Measurements from ENCODE around the gene FRMD4B. TPM values are rescaled to one million over a fixed set of nuclear protein-coding genes. Genes with fewer than 3 reads are reported as not detected.

Gene FRMD4B
- total and polyA plus RNA-seq, 10 of the 15 experiments (the other 5 are each of a cell fraction or from before 2014, with no cell fraction given): 3.9 to 11.4 (median 8.0) TPM

- TF ChIP-seq PAX5 (IDR thresholded peaks at IDR 0.05; ENCODE audit: borderline replicate concordance, low read depth, low read length): no peak
- no peak for TF ChIP-seq NFIC (IDR thresholded peaks at IDR 0.05; ENCODE audit: low read depth, low read length)
- no peak for TF ChIP-seq TBL1XR1 (IDR thresholded peaks at IDR 0.05; ENCODE audit: low read depth, low read length)
- no peak for TF ChIP-seq NFYA (IDR thresholded peaks at IDR 0.05; ENCODE audit: borderline replicate concordance, low read depth, low read length)
- no peak for TF ChIP-seq STAT3 (IDR thresholded peaks at IDR 0.05; ENCODE audit: low read depth, low read length)
- no peak for TF ChIP-seq RFX5 (IDR thresholded peaks at IDR 0.05; ENCODE audit: low read depth, low read length)
- no peak for TF ChIP-seq PBX3 (IDR thresholded peaks at IDR 0.05; ENCODE audit: insufficient replicate concordance, low read depth, low read length)
- no peak for TF ChIP-seq MAX (IDR thresholded peaks at IDR 0.05; ENCODE audit: low read depth, low read length)
- no peak for TF ChIP-seq TARDBP (IDR thresholded peaks at IDR 0.05; ENCODE audit: borderline replicate concordance)
- no peak for TF ChIP-seq FOXK2 (IDR thresholded peaks at IDR 0.05)
- TF ChIP-seq RBBP5 (conservative IDR thresholded peaks at IDR 0.05): no peak
- TF ChIP-seq NR2C1 (IDR thresholded peaks at IDR 0.05): no peak
- no peak for TF ChIP-seq EP300 (IDR thresholded peaks at IDR 0.05; ENCODE audit: borderline replicate concordance in 1 of 2, control insufficient read depth in 1 of 2, low read depth in 2 of 2, low read length in 2 of 2)
- no TSS peak for BruUV-seq (replicated peaks)
- peaks cover 0 to 3% of the 10 kb centered on the region in 2 experiments; a peak in 1 of 4 replicates for H3K27me3 ChIP-seq (replicated peaks in 1 of 2; ENCODE audit: control insufficient read depth in 2 of 2, insufficient read depth in 2 of 2, low read length in 1 of 2)
- H3K4me2 ChIP-seq (ENCODE audit: control insufficient read depth, insufficient read depth): no peak within 1 kb of the TSS
- no peak within 1 kb of the TSS for H3K9ac ChIP-seq (ENCODE audit: control insufficient read depth, insufficient read depth, low read length)
- intact Hi-C loops (cut with micrococcal nuclease; ENCODE audit: unreplicated experiment): loop anchor here (5.0 to 10.0 kb wide), 2 partner anchors 305 to 822 kb away; no protein-coding TSS in a partner anchor
- H2AFZ ChIP-seq (ENCODE audit: control insufficient read depth, low read depth, low read length): no peak within 1 kb of the TSS
- no peak within 1 kb of the TSS for H3K4me3 ChIP-seq
- no peaks in the 10 kb centered on the region for H3K36me3 ChIP-seq (ENCODE audit: control insufficient read depth in 2 of 2, insufficient read depth in 2 of 2, low read length in 1 of 2)
- H3K4me1 ChIP-seq (ENCODE audit: control insufficient read depth, insufficient read depth, low read length): no peaks in the 10 kb centered on the region
- RAD21 ChIA-PET (ENCODE audit: unreplicated experiment): interaction anchor here (0.6 to 4.4 kb wide), 4 partner anchors 40 to 670 kb away, joined by 3 to 29 read pairs (median 6); no protein-coding TSS in a partner anchor
- CTCF ChIA-PET: interaction anchor here (0.7 to 6.8 kb wide), 7 partner anchors 9 to 183 kb away, joined by 3 to 117 read pairs (median 8); no protein-coding TSS in a partner anchor
- DNase-seq (ENCODE audit: low read depth, low spot score) (no peak), ATAC-seq (no peak), FAIRE-seq (no peak)
- H3K9me3 ChIP-seq (replicated peaks; ENCODE audit: control insufficient read depth, insufficient read depth, low read length): no peaks in the 10 kb centered on the region
- in situ Hi-C loops (cut with MboI): loop anchor here (10.0 kb wide), 1 partner anchor 552 kb away; no protein-coding TSS in a partner anchor
- POLR2A ChIA-PET: no interaction called here
- no peaks in the 10 kb centered on the region for H3K79me2 ChIP-seq (ENCODE audit: control insufficient read depth, insufficient read depth, low read length)
- WGBS (ENCODE audit: insufficient coverage, insufficient replicate concordance, low lambda C conversion rate, missing lambda C conversion rate): 68% methylated on average over 3 of the region's 3 CpGs
- SMC1A ChIA-PET (ENCODE audit: uncharacterized antibody, unreplicated experiment): interaction anchor here (0.6 to 2.6 kb wide), 7 partner anchors 9 to 547 kb away, joined by 3 to 12 read pairs (median 4); no protein-coding TSS in a partner anchor
- H4K20me1 ChIP-seq (ENCODE audit: control insufficient read depth, insufficient read depth): no peaks in the 10 kb centered on the region
- no peak within 1 kb of the TSS for H3K27ac ChIP-seq (ENCODE audit: control insufficient read depth, insufficient read depth)
Measured at GRCh38 chr3:69122403-69122802, 263.5 kb downstream of the FRMD4B start, which contains the start of gene LMOD3. TSS of gene LMOD3 (minus strand) at chr3:69122595. CDS start at chr3:69122386, 209 bp downstream.
